Posterior vena cava (tissue), 2 donors: ENCODE results near the gene YRDC. TPM values are rescaled to one million over a fixed set of nuclear protein-coding genes. Genes with fewer than 3 reads are reported as not detected.

Experiments
- total RNA-seq, 2 donors: library from RNA; stranded (reverse); fragmentation: NEBNext Ultra II Directional; extraction: Animal tissue kit (Norgen Biotek cat#: 25700); gene quantifications; one replicate each; pipeline ENCODE4 v1.2.1, GENCODE V29; 2021
- donor health status: DM: yes; HTN: yes; CAD: no.
- donor health status: DM: yes; HTN: yes; CAD: no.

YRDC gene
- total RNA-seq, 2 donors from 2014 or later: 7.1 to 12.0 TPM

Other genes starting within 250 kb of the YRDC start
- gene GNL2, start 212.3 kb downstream of the YRDC start, total RNA-seq: 10 to 100 TPM; 35.7 to 40.0 TPM
- 1 to 10 TPM in 1 of 2 donors, under 1 TPM in 1; 0.60 to 1.2 TPM for gene RSPO1, start 173.3 kb downstream of the YRDC start, total RNA-seq
- gene CDCA8, start 115.7 kb downstream of the YRDC start, total RNA-seq: under 1 TPM; 0.42 to 0.48 TPM
- gene EPHA10, start 43.1 kb downstream of the YRDC start, total RNA-seq: under 1 TPM in 1 of 2 donors, not detected in 1; 0.05 TPM
- 1 to 10 TPM; 1.8 to 1.9 TPM for gene MANEAL, start 14.4 kb downstream of the YRDC start, total RNA-seq
- 10 to 100 TPM; 40.2 to 42.1 TPM for gene C1orf122, start 418 bp downstream of the YRDC start, total RNA-seq
- gene MTF1, start 51.4 kb upstream of the YRDC start, total RNA-seq: 10 to 100 TPM; 17.8 to 19.8 TPM
- gene INPP5B, start 138.8 kb upstream of the YRDC start, total RNA-seq: 10 to 100 TPM; 28.9 to 31.2 TPM
- gene SF3A3, start 181.8 kb upstream of the YRDC start, total RNA-seq: 10 to 100 TPM; 42.7 to 48.6 TPM
- 10 to 100 TPM; 55.6 to 80.7 TPM for gene FHL3, start 197.3 kb upstream of the YRDC start, total RNA-seq
- gene UTP11, start 204.5 kb upstream of the YRDC start, total RNA-seq: 10 to 100 TPM; 45.6 to 61.4 TPM
- under 1 TPM; 0.28 to 0.29 TPM for gene POU3F1, start 238.6 kb upstream of the YRDC start, total RNA-seq